Lower leg skin (tissue), 3 donors: Measurements from ENCODE around the gene BDKRB2.

ENCODE experiments used
- POLR2A ChIP-seq, 2 donors: fragments of 450-650 bp; IDR thresholded peaks; one replicate each; pipeline ENCODE4 v1.6.1; 2016 to 2017; ENCODE audit warnings: antibody characterized with exemption in 2 of 2, mild to moderate bottlenecking in 1 of 2, moderate library complexity in 1 of 2
- TF ChIP-seq, protein P1 (sequence below), 3 donors: fragments of 450-650 bp; IDR thresholded peaks; one replicate each; pipeline ENCODE4 v1.5.1; 2016; ENCODE audit warnings: antibody characterized with exemption in 3 of 3, mild to moderate bottlenecking in 3 of 3, moderate library complexity in 2 of 3

DNA sequence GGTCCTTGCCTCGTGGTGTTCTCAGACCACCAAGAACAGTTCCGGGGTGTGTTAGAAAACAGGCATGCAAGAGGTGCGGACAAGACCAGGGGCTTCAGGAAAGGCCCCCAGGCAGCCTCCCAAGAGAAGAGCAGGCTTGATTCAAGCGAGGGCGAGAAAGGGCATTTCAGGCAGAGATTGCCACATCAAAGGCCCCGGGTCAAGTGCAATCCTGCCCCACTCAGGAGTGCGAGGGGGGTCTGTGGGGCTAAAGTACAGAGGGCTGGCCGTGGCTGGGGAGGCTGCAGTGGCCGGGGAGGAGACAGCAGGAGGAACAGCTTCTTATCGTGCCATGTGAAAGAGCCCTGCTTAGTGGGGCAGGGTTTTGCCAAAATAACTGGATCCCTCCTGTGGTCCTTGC, 2.7 kb upstream of the BDKRB2 start:
- TF ChIP-seq, protein P1, sequence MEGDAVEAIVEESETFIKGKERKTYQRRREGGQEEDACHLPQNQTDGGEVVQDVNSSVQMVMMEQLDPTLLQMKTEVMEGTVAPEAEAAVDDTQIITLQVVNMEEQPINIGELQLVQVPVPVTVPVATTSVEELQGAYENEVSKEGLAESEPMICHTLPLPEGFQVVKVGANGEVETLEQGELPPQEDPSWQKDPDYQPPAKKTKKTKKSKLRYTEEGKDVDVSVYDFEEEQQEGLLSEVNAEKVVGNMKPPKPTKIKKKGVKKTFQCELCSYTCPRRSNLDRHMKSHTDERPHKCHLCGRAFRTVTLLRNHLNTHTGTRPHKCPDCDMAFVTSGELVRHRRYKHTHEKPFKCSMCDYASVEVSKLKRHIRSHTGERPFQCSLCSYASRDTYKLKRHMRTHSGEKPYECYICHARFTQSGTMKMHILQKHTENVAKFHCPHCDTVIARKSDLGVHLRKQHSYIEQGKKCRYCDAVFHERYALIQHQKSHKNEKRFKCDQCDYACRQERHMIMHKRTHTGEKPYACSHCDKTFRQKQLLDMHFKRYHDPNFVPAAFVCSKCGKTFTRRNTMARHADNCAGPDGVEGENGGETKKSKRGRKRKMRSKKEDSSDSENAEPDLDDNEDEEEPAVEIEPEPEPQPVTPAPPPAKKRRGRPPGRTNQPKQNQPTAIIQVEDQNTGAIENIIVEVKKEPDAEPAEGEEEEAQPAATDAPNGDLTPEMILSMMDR (IDR thresholded peaks at IDR 0.05), result no peak
- no peak for TF ChIP-seq POLR2A (IDR thresholded peaks at IDR 0.05)
